CD4-positive, alpha-beta T cell treated with Interleukin-17A for 4 hours (primary cell): ENCODE measurements around the gene HGS.
"Not testable (repeated sequence)": the region's sequence is repeated elsewhere in the genome, so short reads cannot be mapped to it uniquely, and the experiment has no call there.

Experiments
- DNase-seq: peaks from one replicate; pipeline ENCODE4 v3.0.0-alpha.2; 2020; ENCODE audit warnings: mixed read lengths

Gene HGS

GRCh38 chr17:81722184-81723120, 38.6 kb downstream of the HGS start:
- DNase-seq = no peak

GRCh38 chr17:81723651-81724209, 39.9 kb downstream of the HGS start:
- DNase-seq = no peak

GRCh38 chr17:81725439-81725838, 41.6 kb downstream of the HGS start:
- no peak for DNase-seq

GRCh38 chr17:81726004-81726403, 42.2 kb downstream of the HGS start:
- no peak for DNase-seq

- no peak for DNase-seq
These were observed 43.7 kb downstream of the HGS start for GRCh38 chr17:81727324-81728031.

- DNase-seq = peak; percentile 68
These were observed 49.9 kb downstream of the HGS start for GRCh38 chr17:81733507-81734404.

- DNase-seq = no peak
These were observed 50.8 kb downstream of the HGS start for GRCh38 chr17:81734405-81735263.

GRCh38 chr17:81735264-81736102, 51.7 kb downstream of the HGS start:
- no peak for DNase-seq

- DNase-seq = no peak
These were observed 54.4 kb downstream of the HGS start for GRCh38 chr17:81737947-81738800.

GRCh38 chr17:81738801-81739393, 55.1 kb downstream of the HGS start:
- no peak for DNase-seq

GRCh38 chr17:81739593-81739992, 55.8 kb downstream of the HGS start:
- not testable (repeated sequence) for DNase-seq

- no peak for DNase-seq
These were observed 56.7 kb downstream of the HGS start for GRCh38 chr17:81740395-81740961.

- no peak for DNase-seq
These were observed 57.3 kb downstream of the HGS start for GRCh38 chr17:81741049-81741593.

GRCh38 chr17:81741594-81742452, 58.0 kb downstream of the HGS start:
- DNase-seq = no peak
